GM12878 (cell line): ENCODE results near the gene FKBP2. TPM values are rescaled to one million over a fixed set of nuclear protein-coding genes. Genes with fewer than 3 reads are reported as not detected.

Experiments
- ATAC-seq: fragments of 200-7000 bp; cut with Tn5 transposase; 3 replicates; pipeline ENCODE4 v1.9.1; 2020; ENCODE audit warnings: mild to moderate bottlenecking, moderate library complexity
- BruUV-seq: library from RNA; stranded (reverse); fragments of 400-500 nt; replicated peaks from 2 replicates; lab custom pipeline; 2021; lab: Mats Ljungman, UMichigan
- CTCF ChIA-PET: fragments of 300-600 bp; sonication (Branson Sonifier 250); formaldehyde crosslinking; extraction: SDS; loops from one replicate; lab custom pipeline; 2021; ENCODE audit warnings: inconsistent platforms; lab: Yijun Ruan, JAX
- POLR2A ChIA-PET: fragments of 350-600 bp; formaldehyde crosslinking; extraction: SDS; loops from one replicate; lab custom pipeline; 2021; ENCODE audit warnings: inconsistent platforms; lab: Charles Lee
- RAD21 ChIA-PET: fragments of 300-600 bp; sonication (Branson Sonifier 250); formaldehyde crosslinking; loops from one replicate; lab custom pipeline; 2023; ENCODE audit warnings: antibody characterized with exemption; ENCODE audit not compliant: unreplicated experiment; lab: Charles Lee
- SMC1A ChIA-PET: fragments of 300-600 bp; sonication (Branson Sonifier 250); formaldehyde crosslinking; loops from one replicate; lab custom pipeline; 2023; ENCODE audit not compliant: unreplicated experiment, uncharacterized antibody; lab: Charles Lee
- DNase-seq: peaks from one replicate; pipeline ENCODE4 v3.0.0-alpha.2; 2011; ENCODE audit warnings: low read depth, low spot score
- FAIRE-seq: peaks from 3 replicates; lab custom pipeline; 2011; peaks lifted over from hg19 to GRCh38; lab: Jason Lieb, UNC
- H2AFZ ChIP-seq: 2 replicates; pipeline ENCODE4 v1.6.0; 2011; ENCODE audit warnings: low read depth, low read length, control low read depth; ENCODE audit not compliant: control insufficient read depth
- H3K27ac ChIP-seq: 2 replicates; pipeline ENCODE4 v1.5.1; 2011; ENCODE audit warnings: control low read depth; ENCODE audit not compliant: control insufficient read depth, insufficient read depth
- H3K27me3 ChIP-seq, 2 experiments: replicated peaks in 1 of 2; 2 replicates each; pipeline versions ENCODE4 v1.6.0 to v1.6.1; 2011; ENCODE audit warnings: low read length in 1 of 2; ENCODE audit not compliant: control insufficient read depth in 2 of 2, insufficient read depth in 2 of 2
- H3K36me3 ChIP-seq, 2 experiments: 2 replicates each; pipeline ENCODE4 v1.5.1; 2011; ENCODE audit warnings: low read length in 1 of 2; ENCODE audit not compliant: control insufficient read depth in 2 of 2, insufficient read depth in 2 of 2
- H3K4me1 ChIP-seq: 2 replicates; pipeline ENCODE4 v1.6.1; 2011; ENCODE audit warnings: mild to moderate bottlenecking, low read length, moderate library complexity, mixed read lengths; ENCODE audit not compliant: control insufficient read depth, insufficient read depth
- H3K4me2 ChIP-seq: 2 replicates; pipeline ENCODE4 v1.6.0; 2011; ENCODE audit warnings: control low read depth; ENCODE audit not compliant: control insufficient read depth, insufficient read depth
- H3K4me3 ChIP-seq: fragments of 200-600 bp; sonication (generic); 2 replicates; pipeline ENCODE4 v1.5.1; 2016
- H3K79me2 ChIP-seq: 2 replicates; pipeline ENCODE4 v1.6.0; 2011; ENCODE audit warnings: low read length; ENCODE audit not compliant: control insufficient read depth, insufficient read depth
- H3K9ac ChIP-seq: 2 replicates; pipeline ENCODE4 v1.8.0; 2011; ENCODE audit warnings: low read length, control low read depth, mixed read lengths; ENCODE audit not compliant: control insufficient read depth, insufficient read depth
- H3K9me3 ChIP-seq: replicated peaks from 3 replicates; pipeline ENCODE4 v1.5.1; 2011; ENCODE audit warnings: mild to moderate bottlenecking, low read length; ENCODE audit not compliant: control insufficient read depth, insufficient read depth
- H4K20me1 ChIP-seq: 2 replicates; pipeline ENCODE4 v1.6.0; 2011; ENCODE audit not compliant: control insufficient read depth, insufficient read depth
- BRCA1 ChIP-seq: IDR thresholded peaks from 2 replicates; pipeline ENCODE4 v1.6.1; 2011; ENCODE audit warnings: low read depth, low read length, improper control_type of control experiment
- ELK1 ChIP-seq: IDR thresholded peaks from 2 replicates; pipeline ENCODE4 v1.6.1; 2012; ENCODE audit warnings: low read depth, low read length, improper control_type of control experiment
- NBN ChIP-seq: fragments of 450-650 bp; IDR thresholded peaks from 2 replicates; pipeline ENCODE4 v1.6.1; 2016
- NRF1 ChIP-seq: conservative IDR thresholded peaks from 2 replicates; pipeline ENCODE4 v1.6.1; 2011; ENCODE audit warnings: mild to moderate bottlenecking, low read depth, low read length, improper control_type of control experiment
- PBX3 ChIP-seq: IDR thresholded peaks from 2 replicates; pipeline ENCODE4 v1.6.1; 2011; ENCODE audit warnings: mild to moderate bottlenecking, low read depth, low read length, moderate library complexity; ENCODE audit not compliant: insufficient replicate concordance
- SMC3 ChIP-seq: IDR thresholded peaks from 2 replicates; pipeline ENCODE4 v1.6.1; 2011; ENCODE audit warnings: low read length, improper control_type of control experiment, borderline replicate concordance
- YBX1 ChIP-seq: fragments of 450-650 bp; IDR thresholded peaks from 2 replicates; pipeline ENCODE4 v1.6.1; 2016; ENCODE audit warnings: antibody characterized with exemption
- ZBTB40 ChIP-seq: fragments of 450-650 bp; IDR thresholded peaks from 2 replicates; pipeline ENCODE4 v1.6.1; 2016; ENCODE audit warnings: mild to moderate bottlenecking, moderate library complexity, borderline replicate concordance
- ZNF592 ChIP-seq: fragments of 450-650 bp; IDR thresholded peaks from 2 replicates; pipeline ENCODE4 v1.6.1; 2017; ENCODE audit warnings: mild to moderate bottlenecking, moderate library complexity
- ZZZ3 ChIP-seq: IDR thresholded peaks from 2 replicates; pipeline ENCODE4 v1.6.1; 2011; ENCODE audit warnings: low read depth; ENCODE audit not compliant: control insufficient read depth, insufficient read length
- WGBS: methylation state at CpG from one replicate; pipeline ENCODE4 v1.1.6; 2016; ENCODE audit warnings: low lambda C conversion rate; ENCODE audit not compliant: insufficient replicate concordance, insufficient coverage; ENCODE audit errors: missing lambda C conversion rate; 5-methylcytosine and 5-hydroxymethylcytosine counted together
- in situ Hi-C: fragments of 300-500 bp; cut with MboI; formaldehyde crosslinking; loops from 9 replicates; pipeline ENCODE4 v1.14.3; 2018; ENCODE audit warnings: mixed read lengths
- intact Hi-C: fragments of 100-400 bp; cut with micrococcal nuclease; formaldehyde crosslinking; loops from one replicate; pipeline ENCODE4 v1.14.2; 2022; ENCODE audit not compliant: unreplicated experiment
- polyA plus RNA-seq, 11 experiments: library from polyadenylated mRNA; depleted of rRNA in 4 of 11; unstranded in 6 of 11; stranded (reverse) in 5 of 11; fragments of >200 nt; fragmentation: Nextera tagmentation in 4 of 11; fragmentation: Illumina TruSeq in 1 of 11; extraction: Ambion mirVana in 4 of 11; extraction: Trizol in 1 of 11; gene quantifications; 1 replicate in 1 of 11; 2 replicates in 10 of 11; pipeline versions ENCODE4 v1.2.1 to v1.2.3, GENCODE V29; 2011 to 2016; ENCODE audit warnings: inconsistent platforms in 2 of 11, missing spikeins in 2 of 11, low read depth in 1 of 11
- total RNA-seq, 4 experiments: library from RNA; depleted of rRNA in 3 of 4; stranded (reverse); fragments of >200 nt in 3 of 4; fragmentation: Illumina TruSeq in 1 of 4; extraction: Trizol in 1 of 4; gene quantifications; 2 replicates each; pipeline versions ENCODE4 v1.2.1 to v1.2.3, GENCODE V29; 2013 to 2021

The FKBP2 gene
- total and polyA plus RNA-seq, 10 of the 15 experiments (the other 5 are each of a cell fraction or from before 2014, with no cell fraction given) = 1.8 to 99.7 (median 39.5) TPM

GRCh38 chr11:64284962-64285884, 44.3 kb downstream of the FKBP2 start, which contains the start of gene GPR137:
Gene GPR137 (plus strand): TSS chr11:64285848. CDS start chr11:64286525, 677 bp downstream.
- Histone ChIP-seq H4K20me1 (no peaks in the 10 kb centered on the region), H3K36me3 (peaks cover 0 to 2% of the 10 kb centered on the region in 2 experiments; a peak in 2 of 4 replicates), H3K9ac (peak within 1 kb of the TSS; percentile 81), H2AFZ (peak within 1 kb of the TSS; percentile 96), H3K4me1 (peaks cover 7% of the 10 kb centered on the region), H3K27me3 (no peaks in the 10 kb centered on the region), H3K4me2 (peak within 1 kb of the TSS; percentile 99), H3K79me2 (peaks cover 15% of the 10 kb centered on the region), H3K9me3 (no peaks in the 10 kb centered on the region), H3K4me3 (peak within 1 kb of the TSS; percentile 86), H3K27ac (peak within 1 kb of the TSS; percentile 91)
- DNase-seq (no peak), FAIRE-seq (peak; percentile 77), ATAC-seq (peak; percentile 76)
- CTCF ChIA-PET = interaction anchor here (1.0 to 5.5 kb wide), 7 partner anchors 15 to 80 kb away, joined by 3 to 46 read pairs (median 4); partner anchors contain the start of genes CATSPERZ, ESRRA, FERMT3 and PRDX5
- SMC1A ChIA-PET = interaction anchor here (0.9 to 3.5 kb wide), 4 partner anchors 14 to 32 kb away, joined by 4 to 16 read pairs (median 8); partner anchors contain the start of genes CATSPERZ, PRDX5 and TRMT112
- TSS peak; percentile 84 for BruUV-seq
- in situ Hi-C loops (no loop called here), intact Hi-C loops (loop anchor here (1.0 kb wide), 1 partner anchor 15 kb away; no protein-coding TSS in a partner anchor)
- POLR2A ChIA-PET = interaction anchor here (0.6 to 6.2 kb wide), 10 partner anchors 8 to 78 kb away, joined by 3 to 92 read pairs (median 7); partner anchors contain the start of genes ESRRA, FERMT3, FKBP2 and PRDX5
- RAD21 ChIA-PET = interaction anchor here (0.6 to 2.7 kb wide), 8 partner anchors 14 to 81 kb away, joined by 3 to 10 read pairs (median 6); partner anchors contain the start of genes FERMT3, NUDT22, PRDX5 and TRMT112
- under 1% methylated on average over 63 of the region's 102 CpGs for WGBS
- TF ChIP-seq BRCA1 = no peak
- TF ChIP-seq NRF1 = peak; percentile 80
- TF ChIP-seq ELK1 = no peak
- no peak for TF ChIP-seq YBX1
- TF ChIP-seq ZNF592 = no peak
- TF ChIP-seq NBN = 0 out of 2 replicates have a peak, but pooled peaks have one; percentile 18
- TF ChIP-seq ZBTB40 = no peak
- TF ChIP-seq SMC3 = no peak
- TF ChIP-seq ZZZ3 = no peak
- TF ChIP-seq PBX3 = no peak
